ENCODE measurements around the gene TLR9.

Gene TLR9

DNA sequence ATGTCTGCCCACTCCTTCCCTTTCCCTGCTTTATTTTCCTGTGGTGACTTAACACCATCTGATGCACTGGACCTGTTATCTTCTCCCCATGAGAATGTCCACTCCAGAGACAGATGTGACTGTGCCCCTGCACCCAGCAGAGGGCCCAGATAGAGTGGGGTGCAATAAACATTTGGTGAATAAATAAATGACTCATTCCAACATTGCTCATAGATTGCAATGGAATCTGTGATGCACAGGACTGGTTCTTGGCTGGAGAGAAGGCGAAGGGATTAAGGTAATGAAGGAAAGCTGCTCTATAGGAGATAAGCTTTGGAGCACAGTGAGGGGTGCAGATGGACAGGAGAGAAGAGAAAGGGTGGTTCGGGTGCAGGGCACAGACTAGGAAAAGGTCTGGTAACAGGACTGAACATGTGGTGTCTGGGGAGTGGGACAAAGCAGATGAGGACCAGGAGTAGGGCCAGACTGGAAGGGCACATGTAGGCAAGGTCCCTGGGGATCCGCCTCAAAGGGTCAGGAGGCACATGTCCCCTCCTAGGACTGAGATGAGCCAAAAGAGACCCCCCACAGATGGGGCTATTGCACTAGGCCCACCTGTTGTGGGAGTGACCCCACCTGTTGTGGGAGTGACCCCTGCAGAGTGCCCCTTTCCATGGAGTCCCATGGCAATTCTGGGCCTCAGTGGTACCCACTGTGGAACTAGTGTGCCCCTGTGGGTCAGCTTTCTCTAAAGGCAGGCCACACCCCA is 53.8 kb downstream of the TLR9 start:
- DNase-seq, result no peak
